ENCODE measurements around the gene SETD1A.

Gene SETD1A

DNA sequence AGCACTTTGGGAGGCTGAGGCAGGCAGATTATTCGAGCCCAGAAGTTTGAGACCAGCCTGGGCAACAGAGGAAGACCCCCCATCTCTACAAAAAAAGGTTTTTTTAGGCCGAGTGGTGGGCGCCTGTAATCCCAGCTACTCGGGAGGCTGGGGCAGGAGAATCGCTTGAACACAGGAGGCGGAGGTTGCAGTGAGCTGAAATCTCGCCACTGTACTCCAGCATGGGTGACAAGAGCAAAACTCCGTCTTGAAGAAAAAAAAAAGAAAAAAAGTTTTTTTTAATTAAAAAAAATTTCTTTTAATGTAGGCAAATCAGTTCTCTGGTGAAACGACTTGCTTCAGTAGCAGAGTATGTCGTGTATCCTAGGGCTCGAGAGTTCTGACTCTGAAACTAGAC lies 38.4 kb downstream of the SETD1A start:
- peaks cover 0 to 27% (median 17%) of the 10 kb centered on the region in 4 donors for H3K4me1 ChIP-seq
- H3K36me3 ChIP-seq, result no peaks in the 10 kb centered on the region
- no peak for DNase-seq
- H3K27me3 ChIP-seq, result no peaks in the 10 kb centered on the region
- peak overlapping the region in 1 of 2 donors; percentile 59 for H3K4me3 ChIP-seq
- peak overlapping the region; percentile 71 to 79 for H3K27ac ChIP-seq
- intact Hi-C loops (cut with DNase I; ENCODE audit: low total_unique reads), result loop anchor here (5.0 kb wide), 1 partner anchor 36 kb away; the partner anchor contains the start of gene STX4
- no peaks in the 10 kb centered on the region for H3K9me3 ChIP-seq
- TF ChIP-seq CTCF (IDR thresholded peaks at IDR 0.05), result no peak

GRCh38 chr16:30996324-30996984 lies 38.9 kb downstream of the SETD1A start:
- H3K36me3 ChIP-seq, result no peaks in the 10 kb centered on the region
- H3K4me1 ChIP-seq, result peaks cover 0 to 27% (median 17%) of the 10 kb centered on the region in 4 donors
- H3K9me3 ChIP-seq, result no peaks in the 10 kb centered on the region
- TF ChIP-seq CTCF (IDR thresholded peaks at IDR 0.05), result no peak
- DNase-seq, result no peak
- H3K27me3 ChIP-seq, result no peaks in the 10 kb centered on the region
- peak overlapping the region; percentile 71 to 79 for H3K27ac ChIP-seq
- intact Hi-C loops (cut with DNase I; ENCODE audit: low total_unique reads), result loop anchor here (5.0 kb wide), 1 partner anchor 36 kb away; the partner anchor contains the start of gene STX4
- H3K4me3 ChIP-seq, result peak overlapping the region; percentile 53 to 59

GRCh38 chr16:30996985-30997724 lies 39.6 kb downstream of the SETD1A start:
- intact Hi-C loops (cut with DNase I; ENCODE audit: low total_unique reads), result loop anchor here (5.0 kb wide), 1 partner anchor 35 kb away; the partner anchor contains the start of gene STX4
- DNase-seq, result peak; percentile 81 to 91
- Histone ChIP-seq H3K9me3 (no peaks in the 10 kb centered on the region), H3K4me3 (peak overlapping the region; percentile 53 to 59), H3K27ac (peak overlapping the region; percentile 71 to 79), H3K36me3 (no peaks in the 10 kb centered on the region), H3K27me3 (no peaks in the 10 kb centered on the region), H3K4me1 (peaks cover 0 to 27% (median 17%) of the 10 kb centered on the region in 4 donors)
- TF ChIP-seq CTCF (IDR thresholded peaks at IDR 0.05), result no peak

- H3K4me1 ChIP-seq, result peaks cover 0 to 27% (median 17%) of the 10 kb centered on the region in 4 donors
- no peak for TF ChIP-seq CTCF (IDR thresholded peaks at IDR 0.05)
- H3K4me3 ChIP-seq, result peak overlapping the region; percentile 53 to 59
- no peaks in the 10 kb centered on the region for H3K9me3 ChIP-seq
- no peaks in the 10 kb centered on the region for H3K36me3 ChIP-seq
- H3K27ac ChIP-seq, result peak overlapping the region; percentile 71 to 79
- no peaks in the 10 kb centered on the region for H3K27me3 ChIP-seq
- intact Hi-C loops (cut with DNase I; ENCODE audit: low total_unique reads), result loop anchor here (5.0 kb wide), 1 partner anchor 34 kb away; the partner anchor contains the start of gene STX4
- DNase-seq, result no peak
These were observed 40.5 kb downstream of the SETD1A start for GRCh38 chr16:30997725-30998711.

Measured in tibial artery (tissue), 4 donors.